HG03139 (cell line): ENCODE results near the gene MAPKBP1.

Experiments used
- ATAC-seq: cut with Tn5 transposase; IDR thresholded peaks from one replicate; pipeline ENCODE4 v1.9.1; 2021; ENCODE audit not compliant: unreplicated experiment

The MAPKBP1 gene

DNA sequence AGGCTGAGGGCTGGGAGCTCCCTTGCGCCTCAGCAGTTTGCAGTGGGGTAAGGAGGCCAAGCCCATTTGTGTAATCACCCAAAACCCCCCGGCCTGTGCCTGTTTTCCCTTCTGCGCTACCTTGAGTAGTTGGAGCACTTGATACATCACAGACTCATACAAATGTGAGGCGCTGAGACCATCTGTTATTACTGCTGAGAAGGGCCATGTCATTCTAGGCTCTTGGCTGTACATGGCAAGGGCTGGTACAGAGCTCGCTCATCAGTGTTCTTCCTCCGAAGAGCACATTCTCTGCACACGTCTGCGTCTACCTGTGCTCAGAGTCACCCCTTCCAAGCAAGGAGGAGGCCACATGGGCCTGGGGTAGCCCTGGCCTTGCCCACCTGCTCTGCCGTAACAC, 73.7 kb downstream of the MAPKBP1 start:
- no peak for ATAC-seq

DNA sequence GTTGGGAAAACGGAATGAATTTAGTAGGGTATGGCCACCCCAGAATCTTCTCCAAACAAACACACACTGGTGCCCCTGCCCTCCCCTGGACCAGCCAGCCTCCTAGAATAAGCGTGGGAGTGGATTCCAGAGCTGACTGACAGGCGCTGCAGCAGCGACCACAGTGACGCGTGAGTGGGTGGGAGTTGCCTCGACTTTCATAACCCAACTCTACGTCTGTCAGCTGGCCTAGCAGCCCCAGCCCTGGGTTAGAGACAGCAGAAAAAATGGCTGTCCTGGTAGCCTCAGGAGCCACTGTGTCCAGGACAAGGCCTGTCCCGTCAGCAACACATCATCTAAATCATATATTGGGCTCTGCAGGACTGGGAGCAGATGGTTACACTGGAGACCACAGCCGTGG, 74.3 kb downstream of the MAPKBP1 start:
- no peak for ATAC-seq

GRCh38 chr15:41849204-41849603, 74.9 kb downstream of the MAPKBP1 start:
- no peak for ATAC-seq

- ATAC-seq: no peak
These were observed 75.6 kb downstream of the MAPKBP1 start for GRCh38 chr15:41849861-41850260.

- ATAC-seq: no peak
These were observed 76.3 kb downstream of the MAPKBP1 start for GRCh38 chr15:41850482-41851166.

DNA sequence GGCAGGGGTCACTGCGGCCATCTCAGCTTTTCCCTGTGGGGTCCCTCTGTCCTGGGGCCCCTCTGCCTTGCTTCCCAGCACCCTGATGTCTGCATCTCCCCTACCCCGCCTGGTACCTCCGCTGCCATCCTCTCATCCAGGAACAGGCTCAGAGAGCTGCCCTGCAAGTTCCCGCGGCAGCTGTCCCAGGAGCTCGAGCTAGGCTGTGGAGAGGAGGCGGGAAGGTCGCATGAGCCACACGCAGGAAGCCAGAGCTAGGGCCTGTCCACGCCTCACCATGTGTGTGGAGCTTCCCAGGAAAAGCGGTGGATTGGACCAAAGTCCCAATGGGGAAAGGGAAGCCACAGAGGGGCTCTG, 76.9 kb downstream of the MAPKBP1 start:
- no peak for ATAC-seq

DNA sequence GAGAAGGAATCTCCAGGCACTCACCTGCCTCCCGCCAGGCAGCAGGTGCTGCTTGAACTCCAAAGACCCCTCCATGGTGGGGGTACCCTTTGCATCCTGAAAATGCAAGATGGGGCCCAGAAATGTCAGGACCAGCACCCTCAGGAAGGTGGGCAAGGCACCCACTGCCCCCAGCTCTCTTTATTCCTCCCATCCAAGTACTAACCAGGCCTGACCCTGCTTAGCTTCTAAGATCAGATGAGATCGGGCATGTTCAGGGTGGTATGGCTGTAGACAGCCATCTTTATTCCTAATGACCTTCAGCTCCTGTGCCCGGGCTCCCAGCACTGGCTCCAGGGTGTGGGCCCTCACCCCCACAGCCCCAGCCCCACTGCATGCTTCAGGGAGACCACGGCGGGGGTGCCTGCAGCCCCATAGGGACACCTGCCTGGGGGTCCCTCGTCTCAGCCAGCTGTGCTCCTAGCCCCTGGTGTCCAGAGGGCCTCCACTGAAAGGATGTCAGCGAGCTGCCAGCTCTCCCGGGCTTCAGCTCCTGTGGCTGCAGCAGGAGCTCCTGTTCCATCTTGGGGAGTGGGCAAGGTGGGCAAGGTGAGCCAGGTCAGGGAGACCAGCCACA, 77.6 kb downstream of the MAPKBP1 start:
- no peak for ATAC-seq

GRCh38 chr15:41852736-41853590, 78.7 kb downstream of the MAPKBP1 start:
- no peak for ATAC-seq

- ATAC-seq: no peak
These were observed 79.5 kb downstream of the MAPKBP1 start for GRCh38 chr15:41853831-41854230.

DNA sequence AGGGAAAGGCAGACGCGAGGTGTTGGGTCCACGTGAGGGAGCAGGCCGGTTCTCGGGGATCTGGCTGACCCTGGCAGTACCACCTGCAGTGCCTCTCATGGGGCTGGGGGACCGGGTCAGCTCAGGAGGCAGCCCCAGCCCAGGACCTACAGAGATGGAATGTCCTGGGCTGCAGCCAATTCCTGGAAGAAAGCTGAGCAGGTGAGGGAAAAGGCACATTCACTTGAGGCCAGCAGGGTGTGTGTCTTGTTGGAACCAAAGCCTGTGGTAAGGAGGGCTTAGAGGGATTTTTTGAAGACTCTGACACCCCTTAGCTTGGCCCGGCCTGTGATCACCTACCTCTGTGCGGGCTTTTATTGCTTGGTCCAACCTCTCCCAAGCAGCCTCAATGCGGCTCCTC, 80.2 kb downstream of the MAPKBP1 start:
- no peak for ATAC-seq

- no peak for ATAC-seq
These were observed 81.1 kb downstream of the MAPKBP1 start for GRCh38 chr15:41855261-41855961.

GRCh38 chr15:41856262-41856661, 82.0 kb downstream of the MAPKBP1 start:
- ATAC-seq: no peak

- ATAC-seq: no peak
These were observed 82.4 kb downstream of the MAPKBP1 start for GRCh38 chr15:41856716-41857115.

- ATAC-seq: no peak
These were observed 83.0 kb downstream of the MAPKBP1 start for GRCh38 chr15:41857316-41857715.

DNA sequence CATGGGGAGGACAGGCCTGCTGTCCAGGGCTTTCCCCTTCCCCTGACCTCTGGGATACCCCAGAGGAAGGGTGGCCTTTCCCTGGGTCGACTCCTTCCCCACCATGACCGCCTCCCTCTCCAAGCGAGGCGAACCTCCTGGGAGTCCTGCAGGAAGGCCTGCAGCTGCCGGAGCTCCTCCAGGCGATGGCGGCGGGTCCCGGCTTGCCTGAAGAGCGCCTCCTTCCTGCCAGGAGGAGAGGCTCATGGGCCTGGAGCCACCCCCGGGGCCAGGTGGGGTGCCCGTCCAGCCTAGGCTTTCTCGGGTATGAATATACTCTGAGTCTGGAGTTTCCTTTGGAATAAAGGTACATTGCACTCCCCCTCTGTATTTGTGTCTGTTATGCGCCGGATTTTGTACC, 84.5 kb downstream of the MAPKBP1 start:
- no peak for ATAC-seq

DNA sequence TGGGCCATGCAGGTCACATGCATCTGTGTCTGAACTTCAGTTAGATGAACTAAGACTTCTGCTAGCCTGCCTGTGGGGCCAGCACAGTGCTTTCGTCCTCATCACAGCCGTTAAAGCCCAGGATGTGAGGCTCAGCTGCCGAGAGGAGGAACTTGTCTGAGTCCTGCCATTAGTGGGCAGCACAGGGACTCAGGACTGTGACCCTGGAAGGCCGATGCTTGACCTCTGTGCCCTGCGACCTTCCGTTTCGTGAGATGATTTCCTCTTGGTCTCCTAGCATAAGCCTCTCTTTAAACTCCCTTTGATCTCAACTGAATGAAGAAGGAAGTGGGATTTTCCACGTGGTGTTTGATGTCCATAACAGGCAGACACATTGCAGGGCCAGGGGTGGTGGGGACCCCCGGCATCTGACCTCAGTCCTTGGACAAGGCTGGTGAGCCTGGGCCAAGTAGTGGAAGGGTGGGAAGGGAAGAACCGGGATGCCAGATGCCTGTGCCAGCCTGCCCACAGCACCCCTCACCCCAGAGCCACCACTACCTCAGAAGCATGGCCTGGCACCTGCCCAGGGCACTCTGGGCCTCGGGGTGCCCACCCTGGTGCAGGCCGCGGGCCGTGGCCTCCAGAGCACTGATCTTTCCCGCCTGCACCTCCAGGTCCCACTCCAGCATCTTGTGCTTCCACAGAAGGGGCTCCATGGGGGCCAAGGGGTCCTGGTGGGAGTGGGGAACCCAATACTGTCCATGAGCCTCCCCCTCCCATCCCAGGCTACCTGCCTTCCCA, 86.0 kb downstream of the MAPKBP1 start:
- no peak for ATAC-seq

GRCh38 chr15:41861736-41862356, 87.6 kb downstream of the MAPKBP1 start:
- ATAC-seq: no peak

GRCh38 chr15:41862515-41863116, 88.3 kb downstream of the MAPKBP1 start:
- no peak for ATAC-seq

- no peak for ATAC-seq
These were observed 91.3 kb downstream of the MAPKBP1 start for GRCh38 chr15:41865490-41866055.
